DOHH2 (cell line): ENCODE data around the gene CGNL1.

Experiments used
- H3F3A ChIP-seq: fragments of 200-600 bp; sonication (generic), shearing (Covaris generic); 2 replicates; pipeline ENCODE4 v1.6.0; 2016; ENCODE audit warnings: antibody characterized with exemption, mild to moderate bottlenecking; ENCODE audit not compliant: control insufficient read depth, insufficient read depth
- H3K27ac ChIP-seq: fragments of 200-600 bp; sonication (generic); 2 replicates; pipeline ENCODE4 v1.5.1; 2014; ENCODE audit warnings: low read depth, mild to moderate bottlenecking, low read length, moderate library complexity
- H3K27me3 ChIP-seq: fragments of 200-600 bp; sonication (generic); 2 replicates; pipeline ENCODE4 v1.6.1; 2014; ENCODE audit warnings: mild to moderate bottlenecking, low read length, mixed read lengths; ENCODE audit not compliant: control insufficient read depth
- H3K36me3 ChIP-seq: fragments of 200-600 bp; sonication (generic); 2 replicates; pipeline ENCODE4 v1.6.1; 2014; ENCODE audit warnings: mild to moderate bottlenecking, low read length, moderate library complexity, mixed read lengths; ENCODE audit not compliant: control insufficient read depth
- H3K4me1 ChIP-seq: fragments of 200-600 bp; sonication (generic); 2 replicates; pipeline ENCODE4 v1.6.1; 2014; ENCODE audit warnings: mild to moderate bottlenecking, low read length, mixed read lengths; ENCODE audit not compliant: control insufficient read depth
- H3K4me2 ChIP-seq: fragments of 200-600 bp; sonication (generic); 2 replicates; pipeline ENCODE4 v1.6.0; 2014; ENCODE audit warnings: mild to moderate bottlenecking, low read length, moderate library complexity
- H3K4me3 ChIP-seq: fragments of 200-600 bp; sonication (generic); 2 replicates; pipeline ENCODE4 v1.5.1; 2014; ENCODE audit warnings: mild to moderate bottlenecking, low read length, mixed read lengths
- H3K79me2 ChIP-seq: fragments of 200-600 bp; sonication (generic); 2 replicates; pipeline ENCODE4 v1.6.1; 2014; ENCODE audit warnings: mild to moderate bottlenecking, low read length, mixed read lengths; ENCODE audit not compliant: control insufficient read depth
- H3K9me2 ChIP-seq: fragments of 200-600 bp; sonication (generic); replicated peaks from 2 replicates; pipeline ENCODE4 v1.6.1; 2014; ENCODE audit warnings: mild to moderate bottlenecking, low read length, mixed read lengths; ENCODE audit not compliant: control insufficient read depth
- H3K9me3 ChIP-seq: fragments of 200-600 bp; sonication (generic); 2 replicates; pipeline ENCODE4 v1.6.1; 2014; ENCODE audit warnings: antibody characterized with exemption, low read length, mixed read lengths; ENCODE audit not compliant: control insufficient read depth, insufficient read depth
- H4K20me1 ChIP-seq: fragments of 200-600 bp; sonication (generic); 2 replicates; pipeline ENCODE4 v1.6.0; 2014; ENCODE audit warnings: low read depth, mild to moderate bottlenecking, antibody characterized with exemption, low read length, moderate library complexity; ENCODE audit not compliant: control insufficient read depth, insufficient read depth
- EZH2phosphoT487 ChIP-seq: fragments of 200-600 bp; sonication (generic); IDR thresholded peaks from 2 replicates; pipeline ENCODE4 v1.6.1; 2017; ENCODE audit warnings: borderline replicate concordance, mild to moderate bottlenecking, antibody characterized with exemption, low read length, moderate library complexity, mixed read lengths
- TF ChIP-seq, protein P1 (sequence below): fragments of 200-600 bp; sonication (generic); IDR thresholded peaks from one replicate; pipeline ENCODE4 v1.5.1; 2014; ENCODE audit warnings: antibody characterized with exemption, mild to moderate bottlenecking, low read depth, low read length; ENCODE audit not compliant: poor library complexity, severe bottlenecking

The CGNL1 gene

GRCh38 chr15:57406062-57406772, 29.9 kb downstream of the CGNL1 start:
- Histone ChIP-seq H3K79me2 (no peaks in the 10 kb centered on the region), H3F3A (no peaks in the 10 kb centered on the region), H3K36me3 (no peaks in the 10 kb centered on the region), H3K9me3 (no peaks in the 10 kb centered on the region), H3K4me1 (no peaks in the 10 kb centered on the region), H3K27me3 (peaks cover 13% of the 10 kb centered on the region; the same call in 1 of the 2 replicates), H3K9me2 (no peaks in the 10 kb centered on the region), H3K4me2 (no peak overlapping the region), H3K4me3 (no peak overlapping the region), H4K20me1 (no peaks in the 10 kb centered on the region), H3K27ac (no peak overlapping the region)
- no peak for TF ChIP-seq EZH2phosphoT487
- TF ChIP-seq, protein P1, sequence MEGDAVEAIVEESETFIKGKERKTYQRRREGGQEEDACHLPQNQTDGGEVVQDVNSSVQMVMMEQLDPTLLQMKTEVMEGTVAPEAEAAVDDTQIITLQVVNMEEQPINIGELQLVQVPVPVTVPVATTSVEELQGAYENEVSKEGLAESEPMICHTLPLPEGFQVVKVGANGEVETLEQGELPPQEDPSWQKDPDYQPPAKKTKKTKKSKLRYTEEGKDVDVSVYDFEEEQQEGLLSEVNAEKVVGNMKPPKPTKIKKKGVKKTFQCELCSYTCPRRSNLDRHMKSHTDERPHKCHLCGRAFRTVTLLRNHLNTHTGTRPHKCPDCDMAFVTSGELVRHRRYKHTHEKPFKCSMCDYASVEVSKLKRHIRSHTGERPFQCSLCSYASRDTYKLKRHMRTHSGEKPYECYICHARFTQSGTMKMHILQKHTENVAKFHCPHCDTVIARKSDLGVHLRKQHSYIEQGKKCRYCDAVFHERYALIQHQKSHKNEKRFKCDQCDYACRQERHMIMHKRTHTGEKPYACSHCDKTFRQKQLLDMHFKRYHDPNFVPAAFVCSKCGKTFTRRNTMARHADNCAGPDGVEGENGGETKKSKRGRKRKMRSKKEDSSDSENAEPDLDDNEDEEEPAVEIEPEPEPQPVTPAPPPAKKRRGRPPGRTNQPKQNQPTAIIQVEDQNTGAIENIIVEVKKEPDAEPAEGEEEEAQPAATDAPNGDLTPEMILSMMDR, result no peak

DNA sequence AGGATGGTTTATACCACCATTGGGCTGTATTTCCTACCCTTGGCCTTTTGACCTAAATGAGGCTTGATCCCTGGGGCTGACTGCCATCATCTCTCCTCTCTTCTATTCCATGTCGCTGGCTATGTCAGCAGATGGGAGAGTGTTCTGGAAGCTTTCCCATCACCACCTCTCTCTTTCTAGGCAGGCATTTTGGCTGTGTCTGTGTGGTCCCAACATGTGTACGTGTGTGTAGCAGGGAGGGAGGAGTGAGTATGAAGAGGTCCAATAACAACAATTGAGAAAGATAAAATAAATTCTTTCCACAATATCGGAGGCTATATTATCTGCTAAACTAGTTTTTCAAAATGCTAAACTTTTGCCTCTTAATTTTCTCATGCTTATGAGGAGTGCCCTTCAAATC, 34.1 kb downstream of the CGNL1 start:
- Histone ChIP-seq H3K4me3 (no peak overlapping the region), H3K4me2 (no peak overlapping the region), H3K9me2 (no peaks in the 10 kb centered on the region), H3K27me3 (peaks cover 7% of the 10 kb centered on the region; the same call in 1 of the 2 replicates), H3K36me3 (no peaks in the 10 kb centered on the region), H3F3A (no peaks in the 10 kb centered on the region), H3K27ac (no peak overlapping the region), H4K20me1 (no peaks in the 10 kb centered on the region), H3K9me3 (no peaks in the 10 kb centered on the region), H3K79me2 (no peaks in the 10 kb centered on the region), H3K4me1 (no peaks in the 10 kb centered on the region)
- TF ChIP-seq, protein P1, result no peak
- no peak for TF ChIP-seq EZH2phosphoT487

GRCh38 chr15:57411945-57412768, 35.9 kb downstream of the CGNL1 start:
- Histone ChIP-seq H3K4me1 (no peaks in the 10 kb centered on the region), H3K27ac (no peak overlapping the region), H3K9me3 (no peaks in the 10 kb centered on the region), H3K79me2 (no peaks in the 10 kb centered on the region), H3K4me2 (no peak overlapping the region), H4K20me1 (no peaks in the 10 kb centered on the region), H3K27me3 (peaks cover 4% of the 10 kb centered on the region), H3K9me2 (no peaks in the 10 kb centered on the region), H3K4me3 (no peak overlapping the region), H3K36me3 (no peaks in the 10 kb centered on the region), H3F3A (no peaks in the 10 kb centered on the region)
- TF ChIP-seq, protein P1, result no peak
- no peak for TF ChIP-seq EZH2phosphoT487
